DND-41 (cell line): ENCODE data around the gene PHF19.

Experiments
- EZH2 ChIP-seq: IDR thresholded peaks from 3 replicates; pipeline ENCODE4 v1.6.1; 2012; ENCODE audit warnings: borderline replicate concordance, low read depth, mild to moderate bottlenecking, moderate library complexity, low read length, inconsistent platforms; ENCODE audit not compliant: severe bottlenecking
- TF ChIP-seq, protein P1 (sequence below): IDR thresholded peaks from 2 replicates; pipeline ENCODE4 v1.5.1; 2012; ENCODE audit warnings: borderline replicate concordance, low read length, moderate library complexity, mild to moderate bottlenecking; ENCODE audit not compliant: poor library complexity, severe bottlenecking; ENCODE audit errors: extremely low read depth

DNA sequence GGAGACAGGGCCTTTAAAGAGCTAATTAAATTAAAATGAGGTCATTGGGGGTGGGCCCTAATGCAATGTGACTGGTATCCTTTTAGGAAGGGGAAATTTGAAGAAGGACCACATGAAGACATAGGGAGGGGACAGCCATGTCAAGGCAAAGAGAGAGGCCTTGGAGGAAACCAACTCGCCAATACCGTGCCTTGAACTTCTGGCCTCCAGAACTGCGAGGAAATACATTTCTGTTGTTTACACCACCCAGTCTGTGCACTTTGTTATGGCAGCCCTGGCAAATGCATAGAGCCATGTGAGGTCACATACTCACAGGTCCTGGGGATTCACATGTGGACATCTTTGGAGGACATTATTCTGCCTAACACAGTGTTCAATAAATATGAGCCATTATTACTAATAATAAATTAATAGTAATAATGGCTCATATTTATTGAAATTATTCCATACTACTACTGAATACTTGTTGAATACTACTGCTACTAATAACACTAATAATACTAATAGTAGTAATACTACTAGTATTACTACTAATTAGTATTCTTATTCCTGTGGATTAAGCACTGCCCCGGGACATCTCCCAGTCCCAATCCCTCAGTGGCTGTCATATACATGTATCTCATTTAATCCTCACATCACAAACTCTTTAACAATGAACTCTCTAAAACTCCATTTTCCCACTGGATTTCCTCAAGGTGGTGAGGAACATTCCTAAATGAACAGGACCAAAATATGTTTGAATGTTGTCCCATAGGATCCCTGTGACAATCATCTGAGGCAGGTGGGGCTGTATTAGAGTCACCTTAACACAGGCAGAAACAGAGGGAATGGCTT, 41.2 kb upstream of the PHF19 start:
- TF ChIP-seq, protein P1, sequence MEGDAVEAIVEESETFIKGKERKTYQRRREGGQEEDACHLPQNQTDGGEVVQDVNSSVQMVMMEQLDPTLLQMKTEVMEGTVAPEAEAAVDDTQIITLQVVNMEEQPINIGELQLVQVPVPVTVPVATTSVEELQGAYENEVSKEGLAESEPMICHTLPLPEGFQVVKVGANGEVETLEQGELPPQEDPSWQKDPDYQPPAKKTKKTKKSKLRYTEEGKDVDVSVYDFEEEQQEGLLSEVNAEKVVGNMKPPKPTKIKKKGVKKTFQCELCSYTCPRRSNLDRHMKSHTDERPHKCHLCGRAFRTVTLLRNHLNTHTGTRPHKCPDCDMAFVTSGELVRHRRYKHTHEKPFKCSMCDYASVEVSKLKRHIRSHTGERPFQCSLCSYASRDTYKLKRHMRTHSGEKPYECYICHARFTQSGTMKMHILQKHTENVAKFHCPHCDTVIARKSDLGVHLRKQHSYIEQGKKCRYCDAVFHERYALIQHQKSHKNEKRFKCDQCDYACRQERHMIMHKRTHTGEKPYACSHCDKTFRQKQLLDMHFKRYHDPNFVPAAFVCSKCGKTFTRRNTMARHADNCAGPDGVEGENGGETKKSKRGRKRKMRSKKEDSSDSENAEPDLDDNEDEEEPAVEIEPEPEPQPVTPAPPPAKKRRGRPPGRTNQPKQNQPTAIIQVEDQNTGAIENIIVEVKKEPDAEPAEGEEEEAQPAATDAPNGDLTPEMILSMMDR, result no peak
- TF ChIP-seq EZH2, result no peak
